ENCODE measurements around the gene GMDS.

Gene GMDS

DNA sequence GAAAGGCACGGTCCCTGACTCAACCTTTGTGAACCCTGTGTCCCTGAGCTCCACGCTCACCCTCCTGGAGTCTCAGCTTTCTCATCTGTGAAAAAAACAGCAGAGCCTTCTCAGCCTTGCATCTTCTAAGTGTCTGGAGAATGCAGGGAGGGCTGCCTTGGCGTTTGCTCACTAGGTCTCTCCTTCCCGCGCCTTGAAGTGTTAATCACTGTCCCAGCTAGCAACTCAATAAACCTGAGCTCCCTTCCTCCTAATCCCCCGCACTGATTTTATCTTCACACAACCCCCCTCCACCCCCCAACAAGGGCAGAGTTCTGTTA is 670.6 kb downstream of the GMDS start:
- TF ChIP-seq, protein P1, sequence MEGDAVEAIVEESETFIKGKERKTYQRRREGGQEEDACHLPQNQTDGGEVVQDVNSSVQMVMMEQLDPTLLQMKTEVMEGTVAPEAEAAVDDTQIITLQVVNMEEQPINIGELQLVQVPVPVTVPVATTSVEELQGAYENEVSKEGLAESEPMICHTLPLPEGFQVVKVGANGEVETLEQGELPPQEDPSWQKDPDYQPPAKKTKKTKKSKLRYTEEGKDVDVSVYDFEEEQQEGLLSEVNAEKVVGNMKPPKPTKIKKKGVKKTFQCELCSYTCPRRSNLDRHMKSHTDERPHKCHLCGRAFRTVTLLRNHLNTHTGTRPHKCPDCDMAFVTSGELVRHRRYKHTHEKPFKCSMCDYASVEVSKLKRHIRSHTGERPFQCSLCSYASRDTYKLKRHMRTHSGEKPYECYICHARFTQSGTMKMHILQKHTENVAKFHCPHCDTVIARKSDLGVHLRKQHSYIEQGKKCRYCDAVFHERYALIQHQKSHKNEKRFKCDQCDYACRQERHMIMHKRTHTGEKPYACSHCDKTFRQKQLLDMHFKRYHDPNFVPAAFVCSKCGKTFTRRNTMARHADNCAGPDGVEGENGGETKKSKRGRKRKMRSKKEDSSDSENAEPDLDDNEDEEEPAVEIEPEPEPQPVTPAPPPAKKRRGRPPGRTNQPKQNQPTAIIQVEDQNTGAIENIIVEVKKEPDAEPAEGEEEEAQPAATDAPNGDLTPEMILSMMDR (IDR thresholded peaks at IDR 0.05; ENCODE audit: low read depth, low read length), result no peak
- in situ Hi-C loops (cut with HindIII; ENCODE audit: low sequenced_read_pairs), result no loop called here
- no peak overlapping the region for H3K4me3 ChIP-seq (ENCODE audit: low read depth, low read length)
- DNase-seq (ENCODE audit: low read depth, low spot score), result no peak

DNA sequence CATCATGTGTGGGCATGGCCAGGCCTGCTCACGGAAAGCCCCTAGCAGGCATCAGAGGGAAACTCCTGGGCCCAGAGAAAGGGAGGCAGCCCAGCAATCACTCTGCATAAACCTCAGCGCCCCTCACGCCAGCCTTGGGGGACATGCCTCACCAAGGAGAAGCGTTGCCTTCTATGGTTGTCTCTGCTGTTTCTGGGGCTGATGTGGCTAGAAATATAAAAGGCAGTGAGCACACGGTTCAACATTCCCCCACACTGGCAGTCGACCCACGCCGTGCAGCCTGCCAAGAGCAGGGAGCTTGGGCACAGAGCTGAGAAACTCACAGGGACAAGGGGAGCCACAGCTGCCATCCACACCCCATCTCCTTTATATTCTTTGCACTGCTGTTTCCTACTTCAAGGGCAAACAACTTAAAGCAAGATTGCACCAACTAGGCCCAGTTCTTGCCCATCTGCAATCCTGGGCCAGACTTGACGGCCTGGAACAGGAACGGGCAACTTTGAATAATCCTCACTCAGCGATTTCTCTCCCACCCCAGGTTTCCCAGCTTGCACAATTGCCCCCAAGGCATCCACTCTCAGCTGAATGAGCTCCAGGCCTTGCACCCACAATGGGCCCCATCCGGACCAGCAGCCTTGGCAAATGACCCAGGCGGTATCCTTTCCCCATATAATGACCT is 671.2 kb downstream of the GMDS start:
- no peak for DNase-seq (ENCODE audit: low read depth, low spot score)
- TF ChIP-seq, protein P1 (IDR thresholded peaks at IDR 0.05; ENCODE audit: low read depth, low read length), result no peak
- in situ Hi-C loops (cut with HindIII; ENCODE audit: low sequenced_read_pairs), result no loop called here
- no peak overlapping the region for H3K4me3 ChIP-seq (ENCODE audit: low read depth, low read length)
